Heart right ventricle (tissue), 16 donors: ENCODE results near the gene ZNF619. TPM values are rescaled to one million over a fixed set of nuclear protein-coding genes. Genes with fewer than 3 reads are reported as not detected.

ENCODE experiments used
- ATAC-seq, 8 donors: fragments of 200-7000 bp; cut with Tn5 transposase; one replicate each; pipeline ENCODE4 v1.9.1; 2020; ENCODE audit warnings: mild to moderate bottlenecking in 8 of 8, moderate library complexity in 8 of 8, moderate number of reproducible peaks in 1 of 8
- DNase-seq, 2 donors: peaks; one replicate each; pipeline ENCODE4 v3.0.0-alpha.2; 2020
- H3K27ac ChIP-seq, 10 donors: fragments of 200-600 bp; sonication (generic) in 2 of 10; one replicate each; pipeline versions ENCODE4 v1.5.0 to v1.8.0; 2020 to 2022; ENCODE audit warnings: mild to moderate bottlenecking in 3 of 10
- H3K27me3 ChIP-seq, 7 donors: fragments of 200-600 bp; one replicate each; pipeline ENCODE4 v1.8.0; 2021 to 2022; ENCODE audit warnings: mild to moderate bottlenecking in 2 of 7
- H3K36me3 ChIP-seq, 9 donors: fragments of 200-600 bp; sonication (generic) in 1 of 9; one replicate each; pipeline versions ENCODE4 v1.5.0 to v1.8.0; 2020 to 2022; ENCODE audit warnings: mild to moderate bottlenecking in 2 of 9
- H3K4me1 ChIP-seq, 9 donors: fragments of 200-600 bp; sonication (generic) in 1 of 9; one replicate each; pipeline versions ENCODE4 v1.5.0 to v1.8.0; 2020 to 2022; ENCODE audit warnings: mild to moderate bottlenecking in 4 of 9
- H3K4me3 ChIP-seq, 10 donors: fragments of 200-600 bp; sonication (generic) in 2 of 10; one replicate each; pipeline versions ENCODE4 v1.5.0 to v1.8.0; 2020 to 2022; ENCODE audit warnings: mild to moderate bottlenecking in 7 of 10, moderate library complexity in 2 of 10
- H3K9me3 ChIP-seq, 11 donors: fragments of 200-600 bp in 10 of 11; sonication (generic) in 2 of 11; one replicate each; pipeline versions ENCODE4 v1.5.0 to v1.8.0; 2013 to 2022; ENCODE audit warnings: mild to moderate bottlenecking in 2 of 11, control low read depth in 1 of 11, moderate library complexity in 1 of 11
- CTCF ChIP-seq, 9 donors: fragments of 200-600 bp; sonication (generic) in 2 of 9; IDR thresholded peaks; one replicate each; pipeline versions ENCODE4 v1.5.0 to v1.8.0; 2021 to 2022; ENCODE audit warnings: antibody characterized with exemption in 9 of 9, mild to moderate bottlenecking in 5 of 9, moderate library complexity in 1 of 9
- WGBS, 2 donors: extraction: QIAGEN DNeasy Blood & Tissue Kit; methylation state at CpG; one replicate each; pipeline ENCODE4 v1.1.7; 2013; ENCODE audit warnings: inconsistent platforms in 1 of 2; 5-methylcytosine and 5-hydroxymethylcytosine counted together
- intact Hi-C, 10 donors: fragments of 100-400 bp; cut with DNase I; formaldehyde crosslinking; loops; one replicate each; pipeline versions ENCODE4 v1.11.1 to v1.14.2; 2022
- polyA plus RNA-seq, 2 donors: library from polyadenylated mRNA; stranded (reverse); fragments of 200-250 nt; gene quantifications; one replicate each; pipeline ENCODE4 v1.2.3, GENCODE V29; 2013
- total RNA-seq, 10 donors: library from RNA; stranded (reverse); fragmentation: NEBNext Ultra II Directional in 3 of 10; extraction: Animal tissue kit (Norgen Biotek cat#: 25700) in 3 of 10; gene quantifications; one replicate each; pipeline versions ENCODE4 v1.2.1 to v1.2.4, GENCODE V29; 2021 to 2023
- donor health status: Arrhythmogenic right ventricular cardiomyopathy.
- donor health status: ischemic (EF 13 %, LVEDD 7.1; RV severe dilation, severe dysfunction).
- donor health status: healthy with polysubstance abuse.
- donor health status: DM: no; HTN: yes; CAD: no.
- donor health status: DM: no; HTN: no; CAD: no.
- donor health status: ischemic (EF 25% LVEDD 6.9; RV normal size, moderate dysfunction).
- donor health status: ischemic (EF 25% LVEDD 5.7; RV mildly dilated, moderate dysfunction).
- donor health status: healthy.
- donor health status: DM: yes; HTN: yes; CAD: no.
- donor health status: Ischemic cardiomyopathy.
- donor health status: ischemic (EF 35%, LVEDD 5.7; RV mildly dilated, moderate dysfunction).
- donor health status: nonischemic (EF 11% LVEDD 7.7; RV severe dilation, severe dysfunction).
- donor health status: DM: yes; HTN: yes; CAD: no.
- donor health status: PGD.
- donor health status: ischemic (EF 29% LVEDD 5.4; RV normal size, mild dysfunction).
- donor health status: nonischemic (EF 23%, LVEDD 6.1; RV moderate dilation, normal function).

ZNF619 gene
- total and polyA plus RNA-seq, 12 donors = 1.0 to 6.1 (median 4.9) TPM

GRCh38 chr3:40499952-40500351, 23.0 kb downstream of the ZNF619 start:
- H3K27ac ChIP-seq = no peak overlapping the region
- H3K4me1 ChIP-seq = peaks cover 0 to 8% (median 4%) of the 10 kb centered on the region in 9 donors
- no peaks in the 10 kb centered on the region for H3K9me3 ChIP-seq
- no peaks in the 10 kb centered on the region for H3K36me3 ChIP-seq
- H3K27me3 ChIP-seq = no peaks in the 10 kb centered on the region
- intact Hi-C loops = no loop called here
- DNase-seq (no peak), ATAC-seq (no peak)
- no peak for TF ChIP-seq CTCF (IDR thresholded peaks at IDR 0.05)
- no peak overlapping the region for H3K4me3 ChIP-seq
- WGBS, 2 donors = 96 to 100% methylated on average over 1 of the region's 1 CpG

- ATAC-seq (no peak), DNase-seq (no peak)
- Histone ChIP-seq H3K27ac (no peak overlapping the region), H3K4me1 (peaks cover 0 to 24% (median 12%) of the 10 kb centered on the region in 9 donors), H3K4me3 (no peak overlapping the region), H3K27me3 (no peaks in the 10 kb centered on the region), H3K9me3 (no peaks in the 10 kb centered on the region), H3K36me3 (no peaks in the 10 kb centered on the region)
- TF ChIP-seq CTCF (IDR thresholded peaks at IDR 0.05) = no peak
- 79 to 91% methylated on average over 2 of the region's 2 CpGs for WGBS, 2 donors
- intact Hi-C loops = no loop called here
These were observed 25.1 kb downstream of the ZNF619 start for GRCh38 chr3:40502034-40502433.

- H3K4me3 ChIP-seq = peak overlapping the region in 7 of 10 donors; percentile 46 to 77 (median 67)
- no peaks in the 10 kb centered on the region for H3K9me3 ChIP-seq
- 63 to 70% methylated on average over 5 of the region's 5 CpGs for WGBS, 2 donors
- H3K36me3 ChIP-seq = peaks cover 0 to 14% (median 0%) of the 10 kb centered on the region in 9 donors
- TF ChIP-seq CTCF (IDR thresholded peaks at IDR 0.05) = no peak
- DNase-seq (no peak), ATAC-seq (peak in 6 of 8 donors; percentile 12 to 76 (median 34))
- peak overlapping the region in 6 of 10 donors; percentile 67 to 85 (median 76) for H3K27ac ChIP-seq
- intact Hi-C loops = loop anchor here in 1 of 10 donors (5.0 kb wide), 1 partner anchor 48 kb away; the partner anchor contains the start of gene RPL14
- H3K27me3 ChIP-seq = no peaks in the 10 kb centered on the region
- peaks cover 0 to 24% (median 12%) of the 10 kb centered on the region in 9 donors for H3K4me1 ChIP-seq
These were observed 27.9 kb downstream of the ZNF619 start for GRCh38 chr3:40504636-40505430.

GRCh38 chr3:40505599-40506462, 28.9 kb downstream of the ZNF619 start, which contains the start of gene ZNF620:
Gene ZNF620 (plus strand): TSS chr3:40506039. CDS start chr3:40506353, 314 bp downstream.
- WGBS, 2 donors = 5 to 6% methylated on average over 44 of the region's 44 CpGs
- H3K27ac ChIP-seq = peak within 1 kb of the TSS; percentile 38 to 85 (median 74)

More at GRCh38 chr3:40505599-40506462, 28.9 kb downstream of the ZNF619 start, which contains the start of gene ZNF620:
- peaks cover 0 to 24% (median 12%) of the 10 kb centered on the region in 9 donors for H3K4me1 ChIP-seq
- no peaks in the 10 kb centered on the region for H3K9me3 ChIP-seq
- no peaks in the 10 kb centered on the region for H3K27me3 ChIP-seq
- peaks cover 0 to 24% (median 0%) of the 10 kb centered on the region in 9 donors for H3K36me3 ChIP-seq
- peak; percentile 92 to 98 (median 96) for ATAC-seq
- peak in 7 of 9 donors; percentile 17 to 61 (median 34) for TF ChIP-seq CTCF (IDR thresholded peaks at IDR 0.05)
- peak; percentile 73 to 86 for DNase-seq
- peak within 1 kb of the TSS; percentile 46 to 77 (median 68) for H3K4me3 ChIP-seq
- intact Hi-C loops = loop anchor here in 1 of 10 donors (5.0 kb wide), 1 partner anchor 49 kb away; the partner anchor contains the start of gene RPL14
